ENCODE results near the gene FUS. TPM values are rescaled to one million over a fixed set of nuclear protein-coding genes. Genes with fewer than 3 reads are reported as not detected.
"Not testable (repeated sequence)": the region's sequence is repeated elsewhere in the genome, so short reads cannot be mapped to it uniquely, and the experiment has no call there.

The FUS gene
- total and polyA plus RNA-seq, 8 donors = 69.4 to 379 (median 109) TPM

GRCh38 chr16:31194898-31195297, 15.0 kb downstream of the FUS start:
- Histone ChIP-seq H3K9me3 (no peaks in the 10 kb centered on the region), H3K36me3 (peaks cover 10 to 55% (median 46%) of the 10 kb centered on the region in 3 donors), H3K27ac (no peak overlapping the region), H3K4me1 (no peaks in the 10 kb centered on the region), H3K4me3 (no peak overlapping the region), H3K27me3 (no peaks in the 10 kb centered on the region)
- intact Hi-C loops (cut with DNase I) = no loop called here
- ATAC-seq = no peak
- FAIRE-seq = no peak
- DNase-seq = no peak
- WGBS, 2 donors = 86 to 87% methylated on average over 7 of the region's 7 CpGs
- TF ChIP-seq CTCF (IDR thresholded peaks at IDR 0.05) = no peak

- intact Hi-C loops (cut with DNase I); H3K4me1 ChIP-seq; FAIRE-seq; H3K27ac ChIP-seq; ATAC-seq; H3K27me3 ChIP-seq; DNase-seq; H3K4me3 ChIP-seq; H3K9me3 ChIP-seq: not testable (repeated sequence)
- WGBS, 2 donors = 95 to 96% methylated on average over 11 of the region's 11 CpGs
- H3K36me3 ChIP-seq = peaks cover 4 to 46% (median 36%) of the 10 kb centered on the region in 3 donors
These were observed 15.9 kb downstream of the FUS start for GRCh38 chr16:31195861-31196260.

- intact Hi-C loops (cut with DNase I) = no loop called here
These were observed 16.6 kb downstream of the FUS start for GRCh38 chr16:31196324-31197088.

GRCh38 chr16:31198207-31198882, 18.4 kb downstream of the FUS start:
- ATAC-seq (no peak), FAIRE-seq (no peak), DNase-seq (no peak)
- intact Hi-C loops (cut with DNase I) = no loop called here
- Histone ChIP-seq H3K36me3 (peaks cover 0 to 21% (median 15%) of the 10 kb centered on the region in 3 donors), H3K27ac (no peak overlapping the region), H3K4me1 (peaks cover 0 to 4% (median 0%) of the 10 kb centered on the region in 3 donors), H3K9me3 (no peaks in the 10 kb centered on the region), H3K4me3 (no peak overlapping the region), H3K27me3 (no peaks in the 10 kb centered on the region)
- TF ChIP-seq CTCF (IDR thresholded peaks at IDR 0.05) = no peak
- whole genome bisulfite sequencing, 2 donors = 74 to 87% methylated on average over 7 of the region's 7 CpGs

More at GRCh38 chr16:31196324-31197088, 16.6 kb downstream of the FUS start:
- WGBS, 2 donors = 92 to 93% methylated on average over 17 of the region's 17 CpGs
- no peaks in the 10 kb centered on the region for H3K9me3 ChIP-seq
- no peaks in the 10 kb centered on the region for H3K27me3 ChIP-seq
- ATAC-seq (no peak), DNase-seq (peak in 1 of 6 donors; percentile 13), FAIRE-seq (no peak)
- no peak overlapping the region for H3K27ac ChIP-seq
- H3K4me3 ChIP-seq = no peak overlapping the region
- TF ChIP-seq CTCF (IDR thresholded peaks at IDR 0.05) = no peak
- H3K4me1 ChIP-seq = peaks cover 0 to 1% (median 0%) of the 10 kb centered on the region in 3 donors
- H3K36me3 ChIP-seq = peaks cover 0 to 39% (median 29%) of the 10 kb centered on the region in 3 donors

- Histone ChIP-seq H3K27me3 (no peaks in the 10 kb centered on the region), H3K4me3 (no peak overlapping the region), H3K9me3 (no peaks in the 10 kb centered on the region), H3K4me1 (peaks cover 0 to 4% (median 0%) of the 10 kb centered on the region in 3 donors), H3K36me3 (peaks cover 0 to 13% (median 11%) of the 10 kb centered on the region in 3 donors), H3K27ac (no peak overlapping the region)
- intact Hi-C loops (cut with DNase I) = no loop called here
- FAIRE-seq (no peak), DNase-seq (no peak), ATAC-seq (no peak)
- no peak for TF ChIP-seq CTCF (IDR thresholded peaks at IDR 0.05)
- 86 to 92% methylated on average over 5 of the region's 5 CpGs for WGBS, 2 donors
These were observed 19.6 kb downstream of the FUS start for GRCh38 chr16:31199430-31200041.

- H3K4me1 ChIP-seq; FAIRE-seq; ATAC-seq; H3K9me3 ChIP-seq; H3K36me3 ChIP-seq; DNase-seq; H3K4me3 ChIP-seq; H3K27me3 ChIP-seq; H3K27ac ChIP-seq; intact Hi-C loops (cut with DNase I): not testable (repeated sequence)
- 86 to 88% methylated on average over 8 of the region's 8 CpGs for WGBS, 2 donors
These were observed 20.2 kb downstream of the FUS start for GRCh38 chr16:31200111-31200510.
